SK-N-MC (cell line): ENCODE results near the gene AP2M1.

Experiments used
- EZH2 ChIP-seq: fragments of 200-600 bp; sonication (generic); IDR thresholded peaks from one replicate; pipeline ENCODE4 v1.6.1; 2017; ENCODE audit warnings: antibody characterized with exemption
- FOXP2 ChIP-seq: optimal IDR thresholded peaks from 2 replicates; pipeline ENCODE3; 2011; ENCODE audit warnings: mild to moderate bottlenecking, moderate library complexity; ENCODE audit not compliant: insufficient read depth; ENCODE audit errors: extremely low read length, control extremely low read depth
- POLR2AphosphoS5 ChIP-seq: IDR thresholded peaks from 2 replicates; pipeline ENCODE4 v1.6.1; 2012; ENCODE audit warnings: mild to moderate bottlenecking, low read depth, low read length, borderline replicate concordance

DNA sequence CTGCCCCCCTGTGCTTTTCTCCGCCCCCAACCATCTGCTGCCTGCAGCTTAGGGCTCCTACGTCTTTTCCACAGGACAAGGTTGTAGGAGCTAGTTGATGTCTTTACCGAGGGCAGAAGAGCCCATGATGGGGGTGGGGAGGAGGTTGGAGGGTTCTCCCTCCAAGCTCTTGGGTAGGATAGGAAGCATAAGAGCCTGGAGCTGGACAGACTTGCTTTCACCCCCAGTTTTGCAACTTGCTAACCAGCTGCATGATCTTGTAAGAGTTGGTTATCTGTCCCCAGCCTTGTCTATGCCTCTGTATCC lies 12.2 kb downstream of the AP2M1 start:
- no peak for TF ChIP-seq EZH2
- no peak for TF ChIP-seq POLR2AphosphoS5
- no peak for TF ChIP-seq FOXP2
